Tibial nerve (tissue), 4 donors: Measurements from ENCODE around the gene ZFPM1. TPM values are rescaled to one million over a fixed set of nuclear protein-coding genes. Genes with fewer than 3 reads are reported as not detected.

ENCODE experiments used
- DNase-seq, 2 donors: peaks; one replicate each; pipeline ENCODE4 v3.0.0-alpha.2; 2019; ENCODE audit warnings: low spot score in 2 of 2
- H3K27ac ChIP-seq, 4 donors: fragments of 200-600 bp; sonication (generic) in 3 of 4; one replicate each; pipeline ENCODE4 v1.5.1; 2017 to 2019; ENCODE audit warnings: mild to moderate bottlenecking in 1 of 4
- H3K27me3 ChIP-seq, 2 donors: fragments of 200-600 bp; sonication (generic) in 1 of 2; one replicate each; pipeline versions ENCODE4 v1.5.1 to v1.6.0; 2017 to 2019
- H3K36me3 ChIP-seq, 3 donors: fragments of 200-600 bp; sonication (generic); one replicate each; pipeline ENCODE4 v1.5.1; 2018 to 2019
- H3K4me1 ChIP-seq, 4 donors: fragments of 200-600 bp; sonication (generic) in 3 of 4; one replicate each; pipeline ENCODE4 v1.5.1; 2017 to 2019
- H3K4me3 ChIP-seq, 4 donors: fragments of 200-600 bp; sonication (generic) in 3 of 4; one replicate each; pipeline ENCODE4 v1.5.1; 2017 to 2019; ENCODE audit warnings: mild to moderate bottlenecking in 1 of 4, moderate library complexity in 1 of 4
- H3K9me3 ChIP-seq, 4 donors: fragments of 200-600 bp; sonication (generic) in 3 of 4; one replicate each; pipeline ENCODE4 v1.5.1; 2017 to 2019
- EP300 ChIP-seq, 2 donors: sonication (generic); formaldehyde crosslinking; IDR thresholded peaks; one replicate each; pipeline ENCODE4 v1.6.1; 2017; ENCODE audit warnings: antibody characterized with exemption in 2 of 2, mild to moderate bottlenecking in 1 of 2
- POLR2A ChIP-seq, 2 donors: fragments of 450-650 bp; IDR thresholded peaks; one replicate each; pipeline ENCODE4 v1.6.1; 2017; ENCODE audit warnings: antibody characterized with exemption in 2 of 2, mild to moderate bottlenecking in 2 of 2, moderate library complexity in 2 of 2
- WGBS, 2 donors: methylation state at CpG; one replicate each; pipeline ENCODE4 v1.1.5; 2018; 5-methylcytosine and 5-hydroxymethylcytosine counted together
- total RNA-seq, 4 donors: library from RNA; depleted of rRNA; stranded (reverse); fragments of >200 nt; gene quantifications; one replicate each; pipeline ENCODE4 v1.1.0, GENCODE V29; 2016
- TF ChIP-seq, protein P1 (sequence below), 5 experiments: fragments of 200-600 bp in 3 of 5; fragments of 450-650 bp in 2 of 5; sonication (generic) in 3 of 5; IDR thresholded peaks; one replicate each; pipeline ENCODE4 v1.5.1; 2016 to 2019; ENCODE audit warnings: antibody characterized with exemption in 5 of 5, mild to moderate bottlenecking in 3 of 5, moderate library complexity in 2 of 5

The ZFPM1 gene
- total RNA-seq, 4 donors from 2014 or later, result 0.44 to 1.2 (median 0.71) TPM

DNA sequence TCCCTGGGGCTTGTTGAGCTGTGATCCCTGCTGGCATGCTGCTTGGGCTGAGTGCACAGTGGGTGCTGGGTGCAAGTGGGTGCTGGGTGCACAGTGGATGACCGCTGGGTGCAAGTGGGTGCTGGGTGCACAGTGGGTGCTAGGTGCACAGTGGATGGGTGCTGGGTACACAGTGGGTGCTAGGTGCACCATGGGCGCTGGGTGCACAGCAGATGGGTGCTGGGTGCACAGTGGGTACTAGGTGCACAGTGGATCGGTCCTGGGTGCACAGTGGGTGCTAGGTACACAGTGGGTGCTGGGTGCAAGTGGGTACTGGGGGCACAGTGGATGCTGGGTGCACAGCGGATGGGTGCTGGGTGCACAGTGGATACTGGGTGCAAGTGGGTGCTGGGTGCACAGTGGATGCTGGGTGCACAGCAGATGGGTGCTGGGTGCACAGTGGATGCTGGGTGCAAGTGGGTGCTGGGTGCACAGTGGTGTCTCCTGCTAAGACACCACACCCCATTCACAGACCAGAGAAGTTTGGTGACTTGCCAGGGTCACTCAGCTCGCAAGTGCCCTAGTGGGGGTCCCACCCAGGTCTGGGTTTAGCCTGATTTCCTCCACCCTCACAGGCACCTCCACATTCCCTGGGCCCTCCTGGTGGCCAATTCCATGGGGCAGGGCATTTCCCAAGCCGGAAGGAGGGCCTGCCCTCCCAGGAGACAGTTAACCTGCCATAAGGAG lies 33.5 kb downstream of the ZFPM1 start:
- 94 to 100% methylated on average over 1 to 6 of the region's 6 CpGs for WGBS, 2 donors

GRCh38 chr16:88487124-88487432 lies 34.0 kb downstream of the ZFPM1 start:
- TF ChIP-seq POLR2A (IDR thresholded peaks at IDR 0.05) (no peak), EP300 (IDR thresholded peaks at IDR 0.05) (no peak)
- TF ChIP-seq, protein P1, sequence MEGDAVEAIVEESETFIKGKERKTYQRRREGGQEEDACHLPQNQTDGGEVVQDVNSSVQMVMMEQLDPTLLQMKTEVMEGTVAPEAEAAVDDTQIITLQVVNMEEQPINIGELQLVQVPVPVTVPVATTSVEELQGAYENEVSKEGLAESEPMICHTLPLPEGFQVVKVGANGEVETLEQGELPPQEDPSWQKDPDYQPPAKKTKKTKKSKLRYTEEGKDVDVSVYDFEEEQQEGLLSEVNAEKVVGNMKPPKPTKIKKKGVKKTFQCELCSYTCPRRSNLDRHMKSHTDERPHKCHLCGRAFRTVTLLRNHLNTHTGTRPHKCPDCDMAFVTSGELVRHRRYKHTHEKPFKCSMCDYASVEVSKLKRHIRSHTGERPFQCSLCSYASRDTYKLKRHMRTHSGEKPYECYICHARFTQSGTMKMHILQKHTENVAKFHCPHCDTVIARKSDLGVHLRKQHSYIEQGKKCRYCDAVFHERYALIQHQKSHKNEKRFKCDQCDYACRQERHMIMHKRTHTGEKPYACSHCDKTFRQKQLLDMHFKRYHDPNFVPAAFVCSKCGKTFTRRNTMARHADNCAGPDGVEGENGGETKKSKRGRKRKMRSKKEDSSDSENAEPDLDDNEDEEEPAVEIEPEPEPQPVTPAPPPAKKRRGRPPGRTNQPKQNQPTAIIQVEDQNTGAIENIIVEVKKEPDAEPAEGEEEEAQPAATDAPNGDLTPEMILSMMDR (IDR thresholded peaks at IDR 0.05), result no peak
- H3K36me3 ChIP-seq, result no peaks in the 10 kb centered on the region
- no peaks in the 10 kb centered on the region for H3K4me1 ChIP-seq
- DNase-seq, result no peak
- WGBS, 2 donors, result 73 to 87% methylated on average over 3 of the region's 3 CpGs
- no peaks in the 10 kb centered on the region for H3K9me3 ChIP-seq
- no peak overlapping the region for H3K27ac ChIP-seq
- H3K27me3 ChIP-seq, result peaks cover 0 to 17% of the 10 kb centered on the region in 2 donors
- H3K4me3 ChIP-seq, result no peak overlapping the region

More for the DNA sequence above, 33.5 kb downstream of the ZFPM1 start:
- Histone ChIP-seq H3K9me3 (no peaks in the 10 kb centered on the region), H3K27me3 (peaks cover 0 to 17% of the 10 kb centered on the region in 2 donors), H3K36me3 (no peaks in the 10 kb centered on the region), H3K4me3 (no peak overlapping the region), H3K4me1 (no peaks in the 10 kb centered on the region), H3K27ac (no peak overlapping the region)
- DNase-seq, result no peak
- TF ChIP-seq POLR2A (IDR thresholded peaks at IDR 0.05), result no peak
- TF ChIP-seq, protein P1 (IDR thresholded peaks at IDR 0.05), result no peak
- no peak for TF ChIP-seq EP300 (IDR thresholded peaks at IDR 0.05)

DNA sequence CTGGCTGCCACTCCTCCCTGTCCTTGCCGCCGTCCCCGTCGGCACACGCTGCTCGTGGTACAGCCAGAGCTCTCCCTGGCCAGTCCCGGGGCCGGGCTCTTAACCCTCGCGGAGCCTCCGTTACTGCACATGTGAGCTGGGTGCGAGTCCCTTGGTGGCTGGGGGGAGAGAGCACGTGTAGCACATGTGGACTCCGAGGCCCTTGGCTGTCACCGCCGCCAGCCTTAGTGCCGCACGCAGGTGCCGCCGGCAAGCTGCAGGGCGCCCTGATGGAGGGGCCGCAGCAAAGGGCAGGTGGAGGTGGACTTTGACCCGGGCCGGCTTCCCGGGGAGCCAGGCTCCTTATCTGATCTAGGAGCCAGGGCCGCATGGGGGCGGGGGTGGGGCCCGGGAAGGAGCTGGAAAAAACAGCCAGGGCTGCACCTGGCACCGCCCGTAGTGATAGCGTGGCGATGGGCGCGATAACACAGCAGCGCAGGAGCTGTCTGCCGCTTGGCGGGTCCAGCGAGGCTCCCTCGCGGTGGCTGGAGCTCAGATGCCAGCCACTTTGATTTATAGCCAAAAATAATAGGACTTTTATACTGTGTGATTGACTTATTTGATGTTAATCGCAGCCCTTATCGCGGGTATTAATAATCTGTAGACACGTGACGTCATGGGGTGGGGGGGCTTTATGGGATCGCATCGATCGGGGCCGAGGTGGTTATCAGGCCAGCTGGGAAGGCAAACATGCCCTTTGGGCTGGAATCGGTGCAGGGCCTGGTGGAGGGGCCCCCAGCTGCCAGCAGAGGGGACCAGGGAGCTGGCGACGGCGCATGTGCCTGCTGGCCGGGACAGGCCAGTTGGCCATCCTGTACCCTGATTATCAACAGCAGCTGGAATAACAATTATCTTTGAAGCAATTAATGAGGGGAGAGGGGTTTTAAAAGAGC lies 35.1 kb downstream of the ZFPM1 start:
- Histone ChIP-seq H3K9me3 (no peaks in the 10 kb centered on the region), H3K27me3 (peaks cover 0 to 12% of the 10 kb centered on the region in 2 donors), H3K4me3 (no peak overlapping the region), H3K36me3 (no peaks in the 10 kb centered on the region), H3K27ac (no peak overlapping the region), H3K4me1 (no peaks in the 10 kb centered on the region)
- no peak for DNase-seq
- TF ChIP-seq, protein P1 (IDR thresholded peaks at IDR 0.05), result no peak
- TF ChIP-seq EP300 (IDR thresholded peaks at IDR 0.05) (no peak), POLR2A (IDR thresholded peaks at IDR 0.05) (no peak)
- WGBS, 2 donors, result 89% methylated on average over 45 to 47 of the region's 54 CpGs

DNA sequence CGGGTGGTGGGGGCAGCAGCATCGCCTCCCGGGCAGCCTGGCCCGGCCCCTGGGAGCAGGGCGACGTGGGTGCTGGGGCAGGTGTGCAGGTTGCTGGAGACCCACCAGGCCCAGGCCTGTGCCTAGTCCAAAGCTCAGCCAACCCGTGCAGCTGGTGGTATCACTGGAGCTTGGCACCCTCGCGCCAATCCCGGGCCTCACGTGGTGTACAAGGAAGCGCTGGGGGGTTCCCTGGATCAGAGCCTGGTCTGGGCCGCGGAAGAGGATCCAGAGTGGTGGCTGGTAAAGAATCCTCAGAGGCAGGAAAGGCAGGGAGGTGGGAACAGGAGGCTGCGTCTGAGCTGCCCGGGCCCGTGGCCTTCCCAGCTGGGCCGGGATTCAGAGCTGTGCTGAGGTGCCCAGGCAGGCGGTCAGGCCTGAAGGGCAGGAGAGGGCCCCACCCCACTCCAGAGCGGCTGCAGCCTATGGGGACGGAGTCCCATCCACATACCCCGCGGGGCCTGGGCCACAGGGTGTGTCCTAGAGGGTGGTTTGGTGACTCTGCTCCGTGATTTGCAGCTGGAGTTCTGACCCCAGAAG lies 36.2 kb downstream of the ZFPM1 start:
- H3K27me3 ChIP-seq, result peaks cover 0 to 1% of the 10 kb centered on the region in 2 donors
- H3K9me3 ChIP-seq, result no peaks in the 10 kb centered on the region
- H3K36me3 ChIP-seq, result no peaks in the 10 kb centered on the region
- no peak overlapping the region for H3K27ac ChIP-seq
- H3K4me1 ChIP-seq, result no peaks in the 10 kb centered on the region
- WGBS, 2 donors, result 78 to 82% methylated on average over 14 to 17 of the region's 24 CpGs
- TF ChIP-seq, protein P1 (IDR thresholded peaks at IDR 0.05), result no peak
- no peak for DNase-seq
- no peak overlapping the region for H3K4me3 ChIP-seq
